ENCODE data around the gene CDH16. TPM values are rescaled to one million over a fixed set of nuclear protein-coding genes. Genes with fewer than 3 reads are reported as not detected.
A peak's percentile ranks its signal among the peaks of the same experiment; 100 is the strongest.

The CDH16 gene
- total and polyA plus RNA-seq, 2 of the 13 experiments (the other 11 are each of a cell fraction or from before 2014, with no cell fraction given), result 2.7 to 3.9 TPM

GRCh38 chr16:66905633-66906539 lies 12.8 kb downstream of the CDH16 start (continued):
- TF ChIP-seq ZNF574 (CRISPR knock-in tag; IDR thresholded peaks at IDR 0.05) (peak; percentile 66; the same call in 1 of the 2 replicates), ZNF292 (CRISPR knock-in tag; IDR thresholded peaks at IDR 0.05; ENCODE audit: borderline replicate concordance, low read depth) (peak; percentile 67; the same call in 1 of the 2 replicates), PBX2 (CRISPR knock-in tag; IDR thresholded peaks at IDR 0.05) (no peak), ZFP1 (CRISPR knock-in tag; IDR thresholded peaks at IDR 0.05) (no peak), ZNF598 (CRISPR knock-in tag; IDR thresholded peaks at IDR 0.05; ENCODE audit: borderline replicate concordance) (0 out of 2 replicates have a peak, but pooled peaks have one; percentile 22), HOMEZ (CRISPR knock-in tag; IDR thresholded peaks at IDR 0.05; ENCODE audit: low read depth) (no peak), ASH2L (IDR thresholded peaks at IDR 0.05; ENCODE audit: insufficient read length, low read depth, low read length) (peak; percentile 48), HMGA1 (CRISPR knock-in tag; conservative IDR thresholded peaks at IDR 0.05) (no peak), PCBP2 (optimal IDR thresholded peaks at IDR 0.05; ENCODE audit: low read depth, low read length, poor library complexity, severe bottlenecking) (no peak), SETDB1 (CRISPR knock-in tag; IDR thresholded peaks at IDR 0.05; ENCODE audit: borderline replicate concordance) (no peak), ZBTB26 (CRISPR knock-in tag; IDR thresholded peaks at IDR 0.05; ENCODE audit: borderline replicate concordance) (no peak), ZFP36 (IDR thresholded peaks at IDR 0.05; ENCODE audit: borderline replicate concordance, low read depth, low read length, partially characterized antibody) (no peak), ZNF180 (CRISPR knock-in tag; IDR thresholded peaks at IDR 0.05; ENCODE audit: borderline replicate concordance, low read depth) (no peak), KLF16 (CRISPR knock-in tag; IDR thresholded peaks at IDR 0.05) (peak in 1 of 2 experiments; percentile 60; a peak in 1 of 4 replicates), ELF3 (CRISPR knock-in tag; IDR thresholded peaks at IDR 0.05) (peak; percentile 58; the same call in 1 of the 2 replicates), NBN (conservative IDR thresholded peaks at IDR 0.05) (no peak), CENPX (CRISPR knock-in tag; IDR thresholded peaks at IDR 0.05) (no peak), IRF9 (CRISPR knock-in tag; IDR thresholded peaks at IDR 0.05; ENCODE audit: borderline replicate concordance) (0 out of 2 replicates have a peak, but pooled peaks have one; percentile 49), RBM39 (IDR thresholded peaks at IDR 0.05; ENCODE audit: low read depth, low read length, poor library complexity, severe bottlenecking) (no peak), TARDBP (CRISPR knock-in tag; IDR thresholded peaks at IDR 0.05) (peak; percentile 61; the same call in 1 of the 2 replicates)

All from HepG2 (cell line).